Measurements from ENCODE around the gene SMURF2. TPM values are rescaled to one million over a fixed set of nuclear protein-coding genes. Genes with fewer than 3 reads are reported as not detected.
"Not testable (repeated sequence)": the region's sequence is repeated elsewhere in the genome, so short reads cannot be mapped to it uniquely, and the experiment has no call there.

The SMURF2 gene
- total and polyA plus RNA-seq, 10 of the 15 experiments (the other 5 are each of a cell fraction or from before 2014, with no cell fraction given), result 2.8 to 13.4 (median 7.5) TPM

DNA sequence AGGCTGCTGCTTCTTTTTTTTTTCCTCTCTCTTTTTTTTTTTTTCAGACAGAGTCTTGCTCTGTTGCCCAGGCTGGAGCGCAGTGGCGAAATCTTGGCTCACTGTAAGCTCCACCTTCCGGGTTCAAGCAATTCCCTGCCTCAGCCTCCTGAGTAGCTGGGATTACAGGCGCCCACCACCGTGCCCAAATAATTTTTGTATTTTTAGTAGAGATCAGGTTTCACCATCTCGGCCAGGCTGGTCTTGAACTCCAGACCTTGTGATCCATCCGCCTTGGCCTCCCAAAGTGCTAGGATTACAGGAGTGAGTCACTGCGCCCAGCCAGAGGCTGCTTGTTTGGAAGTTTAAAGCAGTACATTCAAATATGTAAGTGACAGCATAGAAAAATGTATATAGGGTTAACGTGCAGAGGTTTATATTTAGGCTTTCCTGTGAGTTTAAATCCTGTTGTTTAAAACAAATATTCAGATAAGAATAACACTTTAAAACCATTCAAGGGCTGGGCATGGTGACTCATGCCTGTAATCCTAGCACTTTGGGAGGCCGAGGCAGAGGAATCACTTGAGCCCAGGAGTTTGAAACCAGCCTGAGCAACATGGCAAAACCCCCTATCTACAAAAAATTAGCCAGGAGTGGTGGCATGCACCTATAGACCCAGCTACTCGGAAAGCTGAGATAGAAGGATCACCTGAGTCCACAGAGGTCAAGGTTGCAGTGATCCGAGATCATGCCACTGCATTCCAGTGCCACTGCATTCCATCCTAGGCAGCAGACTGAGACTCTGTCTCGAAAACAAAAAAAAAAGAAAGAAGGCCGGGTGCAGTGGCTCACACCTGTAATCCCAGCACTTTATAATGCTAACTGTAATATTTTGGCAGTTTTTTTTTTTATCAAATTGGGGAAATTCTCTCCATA lies 6.0 kb upstream of the SMURF2 start:
- intact Hi-C loops (cut with micrococcal nuclease; ENCODE audit: unreplicated experiment); SMC1A ChIA-PET (ENCODE audit: uncharacterized antibody, unreplicated experiment); H2AFZ ChIP-seq (ENCODE audit: control insufficient read depth, low read depth, low read length); BruUV-seq (replicated peaks); H3K4me2 ChIP-seq (ENCODE audit: control insufficient read depth, insufficient read depth); FAIRE-seq; in situ Hi-C loops (cut with MboI); H3K79me2 ChIP-seq (ENCODE audit: control insufficient read depth, insufficient read depth, low read length); H3K27me3 ChIP-seq (replicated peaks in 1 of 2; ENCODE audit: control insufficient read depth in 2 of 2, insufficient read depth in 2 of 2, low read length in 1 of 2); H4K20me1 ChIP-seq (ENCODE audit: control insufficient read depth, insufficient read depth); RAD21 ChIA-PET (ENCODE audit: unreplicated experiment); H3K27ac ChIP-seq (ENCODE audit: control insufficient read depth, insufficient read depth); H3K4me3 ChIP-seq; H3K4me1 ChIP-seq (ENCODE audit: control insufficient read depth, insufficient read depth, low read length); DNase-seq (ENCODE audit: low read depth, low spot score); H3K9ac ChIP-seq (ENCODE audit: control insufficient read depth, insufficient read depth, low read length); ATAC-seq; H3K9me3 ChIP-seq (replicated peaks; ENCODE audit: control insufficient read depth, insufficient read depth, low read length); CTCF ChIA-PET; H3K36me3 ChIP-seq (ENCODE audit: control insufficient read depth in 2 of 2, insufficient read depth in 2 of 2, low read length in 1 of 2): not testable (repeated sequence)
- 47% methylated on average over 13 of the region's 14 CpGs for WGBS (ENCODE audit: insufficient coverage, insufficient replicate concordance, low lambda C conversion rate, missing lambda C conversion rate)
- POLR2A ChIA-PET, result interaction anchor here (0.6 kb wide), 1 partner anchor 158 kb away, joined by 3 read pairs; no protein-coding TSS in a partner anchor

- BruUV-seq (replicated peaks); FAIRE-seq; in situ Hi-C loops (cut with MboI): not testable (repeated sequence)
These were observed 2.3 kb upstream of the SMURF2 start for GRCh38 chr17:64664299-64664981.

GRCh38 chr17:64663836-64664235 lies 1.7 kb upstream of the SMURF2 start:
- FAIRE-seq, result not testable (repeated sequence)
- 81% methylated on average over 12 of the region's 12 CpGs for WGBS (ENCODE audit: insufficient coverage, insufficient replicate concordance, low lambda C conversion rate, missing lambda C conversion rate)

More at GRCh38 chr17:64664299-64664981, 2.3 kb upstream of the SMURF2 start:
- H3K36me3 ChIP-seq (ENCODE audit: control insufficient read depth in 2 of 2, insufficient read depth in 2 of 2, low read length in 1 of 2); H3K27ac ChIP-seq (ENCODE audit: control insufficient read depth, insufficient read depth); H4K20me1 ChIP-seq (ENCODE audit: control insufficient read depth, insufficient read depth); SMC1A ChIA-PET (ENCODE audit: uncharacterized antibody, unreplicated experiment); CTCF ChIA-PET; ATAC-seq; H3K4me2 ChIP-seq (ENCODE audit: control insufficient read depth, insufficient read depth); RAD21 ChIA-PET (ENCODE audit: unreplicated experiment); H3K4me1 ChIP-seq (ENCODE audit: control insufficient read depth, insufficient read depth, low read length); H3K4me3 ChIP-seq; POLR2A ChIA-PET; H2AFZ ChIP-seq (ENCODE audit: control insufficient read depth, low read depth, low read length); H3K27me3 ChIP-seq (replicated peaks in 1 of 2; ENCODE audit: control insufficient read depth in 2 of 2, insufficient read depth in 2 of 2, low read length in 1 of 2); H3K9ac ChIP-seq (ENCODE audit: control insufficient read depth, insufficient read depth, low read length); H3K9me3 ChIP-seq (replicated peaks; ENCODE audit: control insufficient read depth, insufficient read depth, low read length); DNase-seq (ENCODE audit: low read depth, low spot score); intact Hi-C loops (cut with micrococcal nuclease; ENCODE audit: unreplicated experiment): not testable (repeated sequence)
- 72% methylated on average over 6 of the region's 6 CpGs for WGBS (ENCODE audit: insufficient coverage, insufficient replicate concordance, low lambda C conversion rate, missing lambda C conversion rate)
- peaks cover 13% of the 10 kb centered on the region for H3K79me2 ChIP-seq (ENCODE audit: control insufficient read depth, insufficient read depth, low read length)

More at GRCh38 chr17:64663836-64664235, 1.7 kb upstream of the SMURF2 start:
- intact Hi-C loops (cut with micrococcal nuclease; ENCODE audit: unreplicated experiment); H4K20me1 ChIP-seq (ENCODE audit: control insufficient read depth, insufficient read depth); SMC1A ChIA-PET (ENCODE audit: uncharacterized antibody, unreplicated experiment); H3K27ac ChIP-seq (ENCODE audit: control insufficient read depth, insufficient read depth); in situ Hi-C loops (cut with MboI); H3K4me2 ChIP-seq (ENCODE audit: control insufficient read depth, insufficient read depth); ATAC-seq; DNase-seq (ENCODE audit: low read depth, low spot score); CTCF ChIA-PET; BruUV-seq (replicated peaks); H3K4me1 ChIP-seq (ENCODE audit: control insufficient read depth, insufficient read depth, low read length); RAD21 ChIA-PET (ENCODE audit: unreplicated experiment); H3K27me3 ChIP-seq (replicated peaks in 1 of 2; ENCODE audit: control insufficient read depth in 2 of 2, insufficient read depth in 2 of 2, low read length in 1 of 2); H3K4me3 ChIP-seq; H3K9me3 ChIP-seq (replicated peaks; ENCODE audit: control insufficient read depth, insufficient read depth, low read length); H3K9ac ChIP-seq (ENCODE audit: control insufficient read depth, insufficient read depth, low read length); POLR2A ChIA-PET; H2AFZ ChIP-seq (ENCODE audit: control insufficient read depth, low read depth, low read length); H3K36me3 ChIP-seq (ENCODE audit: control insufficient read depth in 2 of 2, insufficient read depth in 2 of 2, low read length in 1 of 2): not testable (repeated sequence)
- H3K79me2 ChIP-seq (ENCODE audit: control insufficient read depth, insufficient read depth, low read length), result peaks cover 13% of the 10 kb centered on the region
